22Rv1 (cell line): ENCODE measurements around the gene AKNA.

ENCODE experiments used
- H3K27ac ChIP-seq: fragments of 450-650 bp; 2 replicates; pipeline ENCODE4 v1.5.1; 2017
- ZFX ChIP-seq: fragments of 450-650 bp; IDR thresholded peaks from 2 replicates; pipeline ENCODE4 v1.6.1; 2017; ENCODE audit warnings: antibody characterized with exemption, borderline replicate concordance
- TF ChIP-seq, protein P1 (sequence below): fragments of 450-650 bp; IDR thresholded peaks from 2 replicates; pipeline ENCODE4 v1.5.1; 2017; ENCODE audit warnings: mild to moderate bottlenecking

Gene AKNA

DNA sequence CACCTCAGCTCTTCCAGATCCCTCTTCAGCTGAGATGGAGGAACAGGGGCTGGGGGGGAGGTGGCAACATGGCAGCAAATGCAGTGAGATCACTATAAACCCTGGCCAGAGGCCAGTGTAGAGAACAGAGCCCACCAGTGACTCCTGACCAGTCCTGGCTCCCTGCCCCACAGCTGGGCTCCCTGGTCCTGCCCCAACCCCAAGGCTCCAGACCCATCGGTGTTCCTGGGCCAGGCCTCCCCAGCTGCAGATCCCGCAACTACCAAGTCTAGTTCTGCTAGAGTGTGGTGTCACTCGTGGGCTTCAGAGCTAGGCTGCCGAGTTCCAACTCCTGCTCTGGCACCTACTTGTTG, 16.8 kb downstream of the AKNA start:
- TF ChIP-seq ZFX, result no peak
- TF ChIP-seq, protein P1, sequence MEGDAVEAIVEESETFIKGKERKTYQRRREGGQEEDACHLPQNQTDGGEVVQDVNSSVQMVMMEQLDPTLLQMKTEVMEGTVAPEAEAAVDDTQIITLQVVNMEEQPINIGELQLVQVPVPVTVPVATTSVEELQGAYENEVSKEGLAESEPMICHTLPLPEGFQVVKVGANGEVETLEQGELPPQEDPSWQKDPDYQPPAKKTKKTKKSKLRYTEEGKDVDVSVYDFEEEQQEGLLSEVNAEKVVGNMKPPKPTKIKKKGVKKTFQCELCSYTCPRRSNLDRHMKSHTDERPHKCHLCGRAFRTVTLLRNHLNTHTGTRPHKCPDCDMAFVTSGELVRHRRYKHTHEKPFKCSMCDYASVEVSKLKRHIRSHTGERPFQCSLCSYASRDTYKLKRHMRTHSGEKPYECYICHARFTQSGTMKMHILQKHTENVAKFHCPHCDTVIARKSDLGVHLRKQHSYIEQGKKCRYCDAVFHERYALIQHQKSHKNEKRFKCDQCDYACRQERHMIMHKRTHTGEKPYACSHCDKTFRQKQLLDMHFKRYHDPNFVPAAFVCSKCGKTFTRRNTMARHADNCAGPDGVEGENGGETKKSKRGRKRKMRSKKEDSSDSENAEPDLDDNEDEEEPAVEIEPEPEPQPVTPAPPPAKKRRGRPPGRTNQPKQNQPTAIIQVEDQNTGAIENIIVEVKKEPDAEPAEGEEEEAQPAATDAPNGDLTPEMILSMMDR, result no peak
- no peak overlapping the region for H3K27ac ChIP-seq

DNA sequence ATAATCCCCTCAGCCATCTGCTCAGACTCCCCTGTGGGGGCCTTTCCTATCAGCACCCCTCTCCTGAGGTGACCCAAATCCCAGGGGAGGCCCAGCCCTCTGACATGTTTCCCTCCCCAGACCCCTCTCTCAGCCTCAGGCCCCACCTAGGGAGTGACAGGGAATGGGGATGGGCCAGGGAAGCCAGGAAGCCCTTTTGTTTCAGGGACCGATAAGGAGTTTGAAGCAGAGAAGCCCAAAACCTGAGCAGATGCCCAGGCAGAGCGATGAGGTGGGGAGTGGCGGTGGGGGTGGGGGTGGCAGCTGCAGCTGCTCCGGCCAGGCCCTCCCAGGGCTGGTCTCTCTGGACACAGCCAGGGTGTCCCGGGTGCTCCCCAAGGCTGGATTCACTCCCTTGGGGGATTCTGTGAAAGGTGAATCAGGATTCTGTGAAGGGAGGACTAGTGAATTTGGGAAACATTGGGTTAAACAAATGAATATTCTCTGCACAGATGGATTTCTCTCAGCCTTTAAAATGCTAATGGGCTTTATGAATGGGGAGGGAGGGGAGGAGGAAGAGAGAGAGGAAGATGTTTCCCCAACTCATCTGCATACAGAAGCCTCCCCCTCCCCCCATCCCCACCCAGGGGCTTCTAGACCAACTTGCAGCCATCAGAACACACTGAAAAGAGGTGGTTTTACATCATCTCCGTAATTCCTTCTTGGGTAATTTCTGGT, 17.4 kb downstream of the AKNA start:
- no peak overlapping the region for H3K27ac ChIP-seq
- TF ChIP-seq, protein P1, result no peak
- TF ChIP-seq ZFX, result no peak

DNA sequence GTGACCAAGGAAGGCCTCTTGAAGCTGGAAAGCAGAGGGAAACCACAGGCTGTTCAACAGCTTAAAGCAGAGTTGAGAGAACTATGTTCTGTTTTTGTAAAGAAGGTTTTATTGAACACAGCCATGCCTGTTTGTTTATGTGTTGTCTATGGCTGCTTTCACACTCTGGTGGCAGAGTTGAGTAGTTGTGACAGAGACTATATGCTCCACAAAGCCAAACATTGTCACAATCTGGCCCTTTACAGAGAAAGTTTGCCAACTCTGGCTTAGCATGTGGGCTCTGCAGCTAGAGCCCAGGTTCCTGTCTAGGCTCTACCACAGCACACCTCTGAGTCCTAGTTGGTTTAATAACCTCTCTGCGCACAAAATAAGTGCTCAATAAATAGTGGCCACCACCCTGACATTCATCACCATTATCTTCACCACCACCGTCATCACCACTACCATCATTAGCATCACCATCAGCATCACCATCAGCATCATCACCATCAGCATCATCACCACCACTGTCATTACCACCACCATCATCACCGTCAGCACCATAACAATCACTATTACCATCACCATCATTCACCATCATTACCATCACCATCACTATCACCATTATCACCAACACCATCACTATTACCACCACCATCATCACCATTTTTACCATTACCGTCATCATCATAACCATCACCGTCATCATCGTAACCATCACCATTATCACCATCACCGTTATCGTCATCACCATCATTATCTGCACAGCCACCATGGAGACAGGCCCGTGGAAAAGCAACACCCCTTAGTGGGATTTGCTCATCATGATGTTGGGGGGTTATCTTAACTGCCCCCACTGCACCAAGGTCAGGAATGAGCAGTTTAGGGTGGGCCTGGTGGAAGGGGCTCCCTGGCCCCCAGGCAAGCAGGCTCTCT, 18.3 kb downstream of the AKNA start:
- H3K27ac ChIP-seq, result no peak overlapping the region

DNA sequence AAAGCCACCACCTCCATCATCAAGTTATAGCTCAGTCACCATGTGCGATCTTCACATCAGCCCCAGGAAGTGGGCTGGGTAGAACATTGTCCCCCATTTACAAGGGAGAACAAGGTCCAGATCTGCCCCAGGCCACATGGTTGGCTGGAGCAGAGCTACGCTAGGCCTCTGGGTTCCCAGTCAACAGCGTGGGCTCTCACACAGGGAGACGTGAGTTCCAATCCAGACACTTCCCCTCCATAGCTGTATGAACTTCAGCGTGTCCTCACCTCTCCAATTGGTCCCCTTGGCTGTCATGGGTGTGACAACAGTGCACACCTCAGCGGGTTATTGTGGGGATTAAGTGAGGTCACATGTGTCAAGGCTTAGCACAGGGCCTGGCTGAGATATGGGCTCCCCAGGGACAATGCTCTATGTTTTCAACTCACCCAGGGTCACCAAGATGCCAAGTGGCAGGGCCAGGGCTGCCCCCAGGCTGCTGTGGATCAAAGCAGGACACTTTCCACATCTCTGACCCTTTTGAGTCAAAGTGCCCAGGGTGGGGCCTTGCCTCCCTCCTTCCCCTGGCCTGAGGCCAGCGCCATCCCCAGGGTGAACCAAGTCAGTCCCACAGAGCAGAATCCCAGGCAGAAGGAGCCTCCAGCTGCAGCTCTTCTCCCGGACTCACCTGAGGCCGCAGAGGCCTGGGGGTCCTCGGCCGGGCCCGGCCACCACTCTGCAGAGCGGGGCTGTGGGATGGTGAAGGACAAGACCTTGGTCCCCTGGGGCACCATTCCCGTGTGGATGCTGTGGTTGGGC, 19.8 kb downstream of the AKNA start:
- no peak overlapping the region for H3K27ac ChIP-seq
- TF ChIP-seq ZFX, result no peak
- TF ChIP-seq, protein P1, result no peak

More for the DNA sequence above, 18.3 kb downstream of the AKNA start:
- no peak for TF ChIP-seq ZFX
- TF ChIP-seq, protein P1, result no peak

DNA sequence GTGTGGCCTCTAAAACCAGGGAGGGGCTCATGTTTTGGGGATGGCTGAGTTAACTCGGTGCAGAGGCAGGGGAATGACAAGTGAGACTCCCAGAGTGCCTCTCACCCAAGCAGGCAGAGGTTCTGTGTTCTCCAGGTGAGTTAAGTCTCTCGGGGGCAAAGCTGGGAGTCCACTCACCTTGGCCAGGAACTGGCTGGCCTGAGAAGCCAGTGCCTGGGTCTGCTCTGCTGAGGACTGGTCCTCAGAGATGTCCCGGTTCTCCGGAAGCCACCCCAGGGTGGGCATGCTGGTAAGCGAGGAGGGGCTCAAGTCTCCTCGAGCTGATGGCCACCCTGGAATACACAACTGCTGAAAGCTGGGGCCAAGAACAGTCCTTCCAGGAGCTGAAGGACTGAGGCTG, 20.4 kb downstream of the AKNA start:
- no peak overlapping the region for H3K27ac ChIP-seq

DNA sequence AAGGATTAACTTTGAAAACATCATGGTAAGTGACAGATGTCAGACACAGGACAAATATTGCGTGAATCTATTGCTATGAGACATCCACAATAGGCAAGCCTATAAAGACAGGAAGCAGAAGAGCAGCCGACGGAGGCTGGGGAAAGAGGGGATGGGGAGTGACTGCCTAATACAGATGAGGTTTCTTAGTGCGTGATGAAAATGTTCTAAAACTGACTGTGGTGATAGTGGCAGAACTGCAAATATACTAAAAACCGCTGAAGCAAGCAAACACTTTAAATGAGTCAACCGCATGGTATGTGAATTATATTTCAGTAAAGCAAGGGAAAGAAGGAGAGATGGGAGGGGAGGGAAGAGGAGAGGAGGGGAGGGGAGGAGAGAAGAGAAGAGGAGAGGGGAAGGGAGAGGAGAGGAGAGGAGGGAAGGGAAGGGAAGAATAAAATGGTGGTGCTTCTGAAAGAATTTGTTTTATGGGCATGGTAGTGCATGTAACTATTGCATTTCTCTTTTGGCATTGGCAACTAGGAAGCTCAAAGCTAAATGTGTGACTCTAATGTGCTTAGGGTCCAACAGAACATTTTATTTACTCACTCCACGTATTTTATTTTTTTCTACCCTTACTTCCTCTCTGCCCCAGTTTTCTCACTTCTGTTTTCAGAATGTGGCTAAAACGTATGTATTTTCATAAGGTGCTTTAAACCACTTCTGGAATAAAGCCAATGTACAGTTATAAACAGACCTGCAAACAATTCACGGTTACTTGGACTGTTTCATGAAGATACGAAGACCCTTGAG, 21.3 kb downstream of the AKNA start:
- H3K27ac ChIP-seq, result no peak overlapping the region
- TF ChIP-seq ZFX, result no peak
- TF ChIP-seq, protein P1, result no peak

More for the DNA sequence above, 20.4 kb downstream of the AKNA start:
- TF ChIP-seq, protein P1, result no peak
- no peak for TF ChIP-seq ZFX
